NB4 (cell line): ENCODE measurements around the gene PTPRD.

Source experiments
- DNase-seq: peaks from one replicate; pipeline ENCODE4 v3.0.0; 2010; ENCODE audit warnings: low read depth
- H3K4me3 ChIP-seq: one replicate; pipeline ENCODE4 v1.5.1; 2011; ENCODE audit warnings: mild to moderate bottlenecking, low read depth, low read length, moderate library complexity
- CTCF ChIP-seq: IDR thresholded peaks from one replicate; pipeline ENCODE4 v1.5.1; 2012; ENCODE audit warnings: low read depth, low read length
- MAX ChIP-seq: IDR thresholded peaks from 2 replicates; pipeline ENCODE4 v1.6.1; 2011; ENCODE audit warnings: low read depth, low read length
- MYC ChIP-seq: IDR thresholded peaks from 2 replicates; pipeline ENCODE4 v1.6.1; 2011; ENCODE audit warnings: low read depth, low read length
- POLR2A ChIP-seq: IDR thresholded peaks from 2 replicates; pipeline ENCODE4 v1.6.1; 2011; ENCODE audit warnings: mild to moderate bottlenecking; ENCODE audit not compliant: insufficient read length; ENCODE audit errors: extremely low read depth

PTPRD gene

GRCh38 chr9:9275601-9276000 lies 1337.2 kb downstream of the PTPRD start:
- no peak overlapping the region for H3K4me3 ChIP-seq
- no peak for DNase-seq
- TF ChIP-seq POLR2A, result no peak
- TF ChIP-seq CTCF, result no peak
- no peak for TF ChIP-seq MYC
- no peak for TF ChIP-seq MAX

GRCh38 chr9:9257999-9258498 lies 1354.8 kb downstream of the PTPRD start:
- no peak overlapping the region for H3K4me3 ChIP-seq
- no peak for DNase-seq
- no peak for TF ChIP-seq MAX

GRCh38 chr9:9246726-9247125 lies 1366.1 kb downstream of the PTPRD start:
- H3K4me3 ChIP-seq, result no peak overlapping the region
- TF ChIP-seq CTCF (no peak), POLR2A (no peak), MAX (no peak)
- DNase-seq, result no peak

- TF ChIP-seq POLR2A (no peak), MAX (no peak), MYC (no peak), CTCF (no peak)
- no peak overlapping the region for H3K4me3 ChIP-seq
- DNase-seq, result no peak
Observed at GRCh38 chr9:9231946-9232345, 1380.9 kb downstream of the PTPRD start.

- H3K4me3 ChIP-seq, result no peak overlapping the region
- TF ChIP-seq CTCF (no peak), MAX (no peak), POLR2A (no peak), MYC (no peak)
- DNase-seq, result no peak
Observed at GRCh38 chr9:9229269-9229668, 1383.5 kb downstream of the PTPRD start.

- DNase-seq, result no peak
- no peak overlapping the region for H3K4me3 ChIP-seq
- TF ChIP-seq MAX (no peak), CTCF (no peak), MYC (no peak), POLR2A (no peak)
Observed at GRCh38 chr9:9223175-9223574, 1389.6 kb downstream of the PTPRD start.
